GM19395 (cell line): Measurements from ENCODE around the gene EEF2.
A peak's percentile ranks its signal among the peaks of the same experiment; 100 is the strongest.

ENCODE experiments used
- ATAC-seq: cut with Tn5 transposase; IDR thresholded peaks from one replicate; pipeline ENCODE4 v1.9.1; 2021; ENCODE audit warnings: mild to moderate bottlenecking, moderate library complexity; ENCODE audit not compliant: unreplicated experiment

The EEF2 gene

GRCh38 chr19:3984908-3985642 lies at the start of gene EEF2:
EEF2 (minus strand) TSS chr19:3985463; CDS start chr19:3985380, 83 bp downstream.
- peak; percentile 55 for ATAC-seq

DNA sequence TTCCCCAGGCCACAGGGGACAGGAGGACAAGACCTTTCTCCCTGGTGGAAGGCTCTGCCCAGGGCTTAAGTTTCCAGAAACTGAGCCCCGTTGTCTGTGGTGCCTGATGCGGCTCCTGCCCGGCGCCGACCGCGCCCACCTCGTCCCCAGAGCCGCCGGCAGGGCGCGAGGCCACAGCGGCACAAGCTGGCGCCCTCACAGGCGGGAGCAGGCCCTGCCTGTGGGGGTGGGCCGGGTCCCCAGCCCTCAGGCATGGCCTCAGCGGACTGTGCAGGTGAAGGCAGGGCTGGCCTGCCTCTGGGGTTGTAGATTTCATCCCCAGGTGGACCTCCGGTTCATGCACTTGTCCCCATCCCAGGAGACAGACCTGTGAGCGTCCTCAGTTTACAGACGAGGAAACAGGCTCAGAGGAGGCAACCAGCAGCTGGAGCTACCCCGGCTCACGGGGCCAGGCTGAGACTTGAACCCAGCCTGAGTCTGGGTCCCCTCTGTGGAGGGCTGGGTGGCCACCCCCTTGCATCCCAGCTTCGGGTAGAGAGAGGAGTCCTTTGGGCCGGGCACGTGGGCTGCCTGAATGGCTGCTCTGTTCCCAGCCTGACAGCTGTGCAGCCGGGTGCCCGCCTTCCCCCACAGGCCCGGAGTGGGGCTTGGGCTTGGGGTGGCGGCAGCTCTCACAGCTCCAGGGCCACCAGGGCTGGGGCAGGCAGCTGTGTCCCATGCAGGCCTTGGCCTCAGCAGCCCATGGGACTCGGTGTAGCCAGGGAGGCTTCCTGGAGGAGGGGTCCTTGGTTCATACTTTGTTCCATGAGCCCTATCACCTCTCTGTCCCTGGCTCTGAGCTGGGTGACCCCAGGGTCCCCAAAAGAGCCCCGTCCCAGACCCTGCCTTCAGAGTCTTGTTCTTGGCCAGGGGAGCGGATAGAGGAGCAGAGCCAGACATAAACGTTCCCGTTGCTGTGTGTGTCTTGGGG lies 49.1 kb upstream of the EEF2 start:
- ATAC-seq: no peak

DNA sequence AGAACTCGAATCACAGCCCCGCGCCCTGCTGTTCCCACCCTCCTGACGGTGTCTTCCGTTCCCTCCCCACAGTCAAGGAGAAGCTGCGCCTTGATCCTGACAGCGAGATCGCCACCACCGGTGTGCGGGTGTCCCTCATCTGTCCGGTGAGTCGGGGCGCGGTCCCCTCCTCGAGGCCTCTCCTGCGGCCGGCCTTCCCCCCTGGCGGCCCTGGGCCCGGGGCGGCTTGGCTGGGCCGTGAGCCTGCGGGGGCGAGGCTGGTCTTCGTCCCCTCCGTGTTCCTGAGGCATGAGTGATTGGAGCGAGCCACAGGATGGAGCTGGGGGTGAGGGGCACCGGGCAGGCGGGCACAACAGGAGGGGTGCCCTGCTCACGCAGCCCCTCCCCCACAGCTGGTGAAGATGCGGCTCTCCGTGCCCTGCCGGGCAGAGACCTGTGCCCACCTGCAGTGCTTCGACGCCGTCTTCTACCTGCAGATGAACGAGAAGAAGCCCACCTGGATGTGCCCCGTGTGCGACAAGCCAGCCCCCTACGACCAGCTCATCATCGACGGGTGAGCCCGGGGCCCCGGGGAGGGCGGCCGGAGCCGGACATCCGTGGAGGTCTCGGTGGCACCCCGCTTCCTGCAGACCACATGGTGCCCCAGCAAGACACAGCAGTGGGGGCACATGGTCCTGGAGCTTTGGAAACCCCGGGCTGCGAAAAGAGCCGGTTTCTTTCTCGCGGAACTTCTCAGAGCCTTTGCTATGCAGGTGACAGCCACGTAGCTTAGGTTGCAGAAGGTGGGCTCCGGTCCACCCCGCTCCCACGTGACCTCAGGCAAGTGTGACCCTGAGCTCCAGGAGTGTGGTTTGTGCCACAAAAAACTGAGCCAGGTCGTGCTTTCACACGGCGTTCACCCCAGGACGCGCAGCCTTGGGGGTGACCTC lies 48.0 kb upstream of the EEF2 start:
- ATAC-seq: no peak

DNA sequence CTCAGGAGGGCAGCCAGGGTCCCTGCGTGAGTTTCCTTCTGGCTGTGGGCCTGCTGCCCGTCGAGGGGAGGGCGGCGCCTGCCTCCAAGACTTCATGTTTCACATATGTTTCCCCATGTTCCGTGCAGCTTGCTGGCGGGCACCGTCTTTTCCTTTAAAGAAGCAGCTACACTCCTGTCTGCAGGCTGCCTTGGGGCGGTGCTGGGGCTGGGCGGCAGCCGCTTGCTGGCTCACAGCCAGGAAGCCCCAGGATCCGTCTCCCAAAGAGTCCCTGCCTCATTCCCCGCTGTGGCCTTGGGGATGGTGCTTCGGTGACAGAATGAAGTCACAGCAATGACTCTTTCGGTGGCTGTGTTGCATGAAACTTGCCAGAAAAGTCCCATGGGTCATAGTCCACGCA lies 47.2 kb upstream of the EEF2 start:
- no peak for ATAC-seq

DNA sequence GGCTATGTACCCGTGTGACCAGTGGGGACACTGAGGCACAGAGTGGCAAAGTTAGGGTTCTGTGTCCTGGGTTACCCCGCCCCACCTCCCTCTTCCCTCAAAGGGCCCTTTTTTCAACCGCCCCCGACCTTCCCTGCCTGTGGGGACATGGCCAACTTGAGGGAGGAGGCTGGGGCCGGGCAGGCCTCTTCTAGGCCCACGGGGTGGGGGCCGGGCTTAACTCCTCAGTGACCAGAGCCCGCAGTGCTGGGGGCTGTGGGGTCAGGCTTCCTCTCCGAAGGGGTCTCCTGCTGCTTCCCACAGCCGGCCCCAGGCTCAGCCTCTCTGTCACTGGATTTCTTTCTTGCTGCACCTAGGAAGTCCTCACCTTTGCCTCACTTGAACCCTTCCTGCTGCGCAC lies 46.2 kb upstream of the EEF2 start:
- no peak for ATAC-seq

- ATAC-seq: no peak
Observed at GRCh38 chr19:4030981-4031380, 45.7 kb upstream of the EEF2 start.

DNA sequence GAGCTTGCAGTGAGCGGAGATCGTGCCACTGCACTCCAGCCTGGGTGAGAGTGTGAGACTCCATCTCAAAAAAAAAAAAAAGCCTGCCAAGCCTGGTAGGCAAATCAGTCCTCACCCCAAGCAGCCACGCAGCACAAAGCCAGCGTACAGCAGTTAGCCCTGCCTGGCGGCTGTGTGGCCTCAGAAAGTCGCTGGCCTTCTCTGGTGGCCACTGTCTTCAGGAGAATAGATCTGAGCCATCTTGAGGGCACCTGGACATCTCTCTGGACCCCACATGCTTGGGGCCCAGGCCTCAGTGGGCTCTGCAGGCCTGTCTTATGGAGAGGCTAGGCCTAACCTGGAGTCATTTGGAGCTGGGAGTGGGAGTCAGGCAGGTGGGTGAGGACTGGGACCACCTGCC lies 45.3 kb upstream of the EEF2 start:
- no peak for ATAC-seq

DNA sequence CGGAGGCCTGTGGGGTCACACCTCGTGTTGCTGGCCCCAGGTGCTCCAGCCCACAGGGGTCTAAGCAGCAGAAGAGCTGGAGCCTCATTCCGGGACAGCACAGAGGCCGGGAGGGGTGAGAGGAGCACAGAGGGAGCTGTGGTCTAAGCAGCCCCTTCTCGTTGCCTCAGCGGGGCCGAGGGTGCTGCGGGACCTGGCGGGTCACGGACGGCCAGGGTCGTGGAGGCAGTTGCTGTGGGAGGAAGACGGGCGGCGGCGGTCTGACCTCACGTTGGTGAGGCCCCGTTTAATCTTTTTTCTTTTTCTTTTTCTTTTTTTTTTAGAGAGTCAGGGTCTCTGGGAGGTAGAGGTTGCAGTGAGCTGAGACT lies 44.0 kb upstream of the EEF2 start:
- ATAC-seq: no peak

DNA sequence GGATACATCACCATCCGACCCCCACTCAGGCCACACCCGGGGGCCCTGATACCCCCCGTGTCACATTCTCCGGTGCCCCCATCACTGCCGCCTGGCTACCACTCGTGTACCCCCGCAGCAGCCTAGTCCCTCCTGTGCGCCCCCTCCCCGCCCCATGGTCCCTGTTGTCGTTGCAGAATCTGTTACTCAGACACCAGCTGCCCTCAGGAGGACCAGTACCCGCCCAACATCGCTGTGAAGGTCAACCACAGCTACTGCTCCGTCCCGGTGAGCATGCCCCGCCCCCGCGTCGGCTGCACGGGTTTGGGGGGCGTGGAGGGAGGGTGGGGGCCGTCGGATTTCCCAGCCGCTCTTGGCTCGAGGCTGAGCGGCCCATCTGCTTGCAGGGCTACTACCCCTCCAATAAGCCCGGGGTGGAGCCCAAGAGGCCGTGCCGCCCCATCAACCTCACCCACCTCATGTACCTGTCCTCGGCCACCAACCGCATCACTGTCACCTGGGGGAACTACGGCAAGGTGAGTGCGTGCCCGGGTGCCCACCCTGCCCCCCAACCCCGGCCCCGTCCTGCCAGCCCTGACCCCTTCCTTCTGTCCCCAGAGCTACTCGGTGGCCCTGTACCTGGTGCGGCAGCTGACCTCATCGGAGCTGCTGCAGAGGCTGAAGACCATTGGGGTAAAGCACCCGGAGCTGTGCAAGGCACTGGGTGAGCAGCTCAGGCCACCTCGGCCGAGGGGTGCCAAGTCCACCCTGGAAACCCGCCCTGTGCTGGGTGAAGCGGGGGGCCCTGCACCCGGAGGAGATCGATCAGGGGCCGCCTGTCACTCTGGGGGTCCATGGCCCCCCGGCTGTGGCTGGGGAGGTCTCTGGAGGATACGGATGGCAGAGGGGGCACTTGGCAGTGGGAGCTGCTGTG lies 43.3 kb upstream of the EEF2 start:
- ATAC-seq: no peak

DNA sequence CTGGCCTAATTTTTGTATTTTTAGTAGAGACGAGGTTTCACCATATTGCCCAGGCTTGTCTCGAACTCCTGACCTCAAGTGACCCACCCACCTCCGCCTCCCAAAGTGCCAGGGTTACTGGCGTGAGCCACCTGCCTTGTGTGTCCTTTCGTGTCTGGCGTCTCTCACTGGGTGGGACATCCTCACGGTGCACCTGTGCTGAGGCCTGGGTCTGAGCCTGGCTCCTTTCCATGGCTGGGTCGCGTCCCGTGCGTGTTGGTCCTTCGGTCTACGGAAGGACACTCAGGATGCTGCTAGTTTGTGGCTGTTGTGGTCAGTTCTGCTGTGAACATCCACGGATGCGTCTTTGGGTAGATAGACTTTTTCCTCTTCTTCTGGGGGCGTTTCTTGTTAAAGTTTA lies 41.9 kb upstream of the EEF2 start:
- no peak for ATAC-seq

- no peak for ATAC-seq
Observed at GRCh38 chr19:4025317-4025716, 40.1 kb upstream of the EEF2 start.

GRCh38 chr19:4023600-4024398 lies 38.5 kb upstream of the EEF2 start:
- no peak for ATAC-seq

DNA sequence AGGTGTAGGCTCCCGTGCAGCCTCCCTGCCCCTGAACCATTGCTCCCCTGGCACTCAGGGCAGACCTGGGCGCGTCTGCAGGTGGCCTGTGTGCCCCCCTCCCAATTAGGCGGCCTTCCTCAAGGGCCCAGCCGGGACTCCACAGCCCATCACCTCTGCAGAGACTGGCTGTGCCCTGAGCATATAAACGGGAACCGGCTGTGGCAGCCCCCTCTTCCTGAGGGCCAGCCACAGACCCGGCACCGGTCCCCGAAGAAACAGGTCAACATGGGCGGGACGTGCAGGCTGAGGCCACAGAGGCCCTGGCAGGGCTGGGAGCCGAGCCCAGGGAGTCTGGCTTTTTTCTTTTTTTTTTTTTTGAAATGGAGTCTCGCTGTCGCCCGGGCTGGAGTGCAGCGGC lies 34.3 kb upstream of the EEF2 start:
- ATAC-seq: no peak

- ATAC-seq: no peak
Observed at GRCh38 chr19:4018775-4019504, 33.7 kb upstream of the EEF2 start.

DNA sequence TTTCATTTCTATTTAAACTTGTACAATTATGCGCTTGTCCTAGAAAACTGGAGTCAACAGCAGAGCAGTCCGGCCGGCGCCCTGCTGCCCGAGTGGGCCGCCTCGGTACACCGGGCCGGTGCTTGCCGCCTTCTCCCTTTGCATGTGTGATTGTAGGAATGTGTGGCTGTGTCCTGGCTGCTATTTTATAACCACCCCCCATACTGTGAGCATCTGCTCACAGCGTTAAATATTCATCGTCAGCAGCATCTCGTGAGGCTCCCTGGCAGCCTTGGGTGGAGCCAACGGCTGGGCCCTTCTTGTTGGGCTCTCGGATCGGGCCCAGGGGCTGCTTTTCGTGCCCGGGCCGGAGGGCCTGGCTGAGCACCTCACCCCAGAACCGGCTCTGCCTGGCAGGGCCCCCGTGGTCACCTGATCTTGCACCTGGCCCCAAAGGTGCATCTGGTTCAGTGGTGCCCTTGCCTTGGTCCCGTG lies 32.9 kb upstream of the EEF2 start:
- no peak for ATAC-seq

DNA sequence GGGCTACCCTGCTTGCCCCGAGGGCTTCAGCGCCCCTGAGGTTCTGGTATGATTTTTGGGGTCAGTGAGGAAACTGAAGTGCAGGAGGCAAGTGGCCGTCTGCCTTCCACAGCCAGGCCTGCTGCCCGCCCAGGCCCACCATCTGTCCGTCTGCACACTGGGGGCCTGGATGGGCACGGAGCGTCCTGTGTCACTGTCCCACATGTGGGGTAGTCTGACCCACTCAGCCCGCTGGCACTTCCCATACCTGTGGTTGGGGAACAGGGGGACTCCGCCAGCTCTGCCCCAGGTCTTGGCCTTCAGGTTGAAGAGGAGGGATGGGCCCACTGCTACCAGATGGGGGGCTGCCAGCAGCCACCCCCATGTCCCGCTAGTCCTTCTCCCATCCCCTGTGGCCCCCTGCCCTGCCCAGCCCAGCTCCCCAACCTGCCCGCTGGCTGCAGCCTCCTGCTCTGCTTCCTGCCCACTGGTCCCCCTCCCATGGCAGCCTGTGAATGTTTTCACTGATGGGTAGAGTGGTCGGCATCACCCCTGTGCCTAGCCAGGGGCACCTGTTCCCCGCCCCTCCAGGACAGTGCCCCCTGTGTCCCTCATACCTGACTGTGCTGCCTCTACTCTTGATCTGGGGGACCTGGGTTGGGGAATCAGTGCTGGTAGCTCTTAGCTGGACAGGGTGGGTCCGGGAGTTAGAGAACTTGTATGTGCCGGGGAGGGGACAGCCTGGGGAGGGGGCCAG lies 31.8 kb upstream of the EEF2 start:
- no peak for ATAC-seq

DNA sequence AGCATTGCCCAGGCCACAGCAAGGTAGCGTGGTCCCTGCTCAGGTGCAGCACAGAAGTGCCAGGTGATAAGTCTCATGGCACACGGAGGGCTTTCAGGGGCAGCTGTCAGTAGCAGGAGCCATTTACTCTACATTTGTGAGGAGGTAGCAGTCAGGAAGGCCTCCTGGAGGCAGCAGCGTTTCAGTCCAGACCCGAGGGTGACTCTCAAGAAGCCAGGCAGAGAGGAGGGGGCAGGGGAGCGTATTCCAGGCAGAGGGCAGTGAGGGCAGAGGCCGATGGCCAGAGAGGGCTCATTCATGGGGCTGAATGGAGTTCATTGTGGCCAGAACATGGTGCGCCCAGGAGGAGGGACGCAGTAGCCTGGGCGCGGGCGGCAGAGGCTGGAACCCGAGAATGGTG lies 31.2 kb upstream of the EEF2 start:
- ATAC-seq: no peak
